GM18907 (cell line): Measurements from ENCODE around the gene ARHGAP5.

ENCODE experiments used
- ATAC-seq: cut with Tn5 transposase; IDR thresholded peaks from one replicate; pipeline ENCODE4 v1.9.1; 2021; ENCODE audit warnings: mild to moderate bottlenecking, moderate library complexity; ENCODE audit not compliant: unreplicated experiment

ARHGAP5 gene

DNA sequence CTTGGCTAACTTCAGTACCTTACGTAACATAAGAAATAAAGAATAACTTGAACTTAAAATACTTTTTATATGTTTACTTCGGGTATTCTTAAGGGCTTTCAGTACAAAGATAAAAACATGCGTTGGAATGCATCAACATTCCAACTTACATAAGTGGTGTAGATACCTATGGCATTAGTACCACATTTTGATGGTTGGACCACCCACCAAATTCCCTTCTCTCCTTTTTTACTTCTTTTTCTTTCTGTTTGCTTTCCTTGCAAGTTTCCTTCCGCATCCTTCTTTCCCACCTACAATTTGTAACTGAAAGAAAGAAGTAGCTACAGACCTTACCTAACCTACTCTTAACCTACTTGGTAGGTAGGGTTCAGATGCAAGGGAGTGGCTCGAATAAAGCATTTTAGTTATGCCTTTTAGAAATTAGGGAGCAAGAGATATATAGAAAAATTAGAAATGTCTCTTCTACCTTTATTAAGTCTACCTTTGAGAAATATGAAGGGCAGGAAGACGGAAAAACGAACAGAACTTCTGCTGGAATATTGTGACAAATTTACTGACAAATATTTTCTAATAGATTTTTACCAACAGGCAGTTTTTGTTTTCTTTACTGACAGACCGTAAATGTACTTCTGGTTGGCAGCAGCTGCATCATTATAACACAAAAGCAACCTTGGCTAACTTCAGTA is 2.1 kb upstream of the ARHGAP5 start:
- no peak for ATAC-seq

DNA sequence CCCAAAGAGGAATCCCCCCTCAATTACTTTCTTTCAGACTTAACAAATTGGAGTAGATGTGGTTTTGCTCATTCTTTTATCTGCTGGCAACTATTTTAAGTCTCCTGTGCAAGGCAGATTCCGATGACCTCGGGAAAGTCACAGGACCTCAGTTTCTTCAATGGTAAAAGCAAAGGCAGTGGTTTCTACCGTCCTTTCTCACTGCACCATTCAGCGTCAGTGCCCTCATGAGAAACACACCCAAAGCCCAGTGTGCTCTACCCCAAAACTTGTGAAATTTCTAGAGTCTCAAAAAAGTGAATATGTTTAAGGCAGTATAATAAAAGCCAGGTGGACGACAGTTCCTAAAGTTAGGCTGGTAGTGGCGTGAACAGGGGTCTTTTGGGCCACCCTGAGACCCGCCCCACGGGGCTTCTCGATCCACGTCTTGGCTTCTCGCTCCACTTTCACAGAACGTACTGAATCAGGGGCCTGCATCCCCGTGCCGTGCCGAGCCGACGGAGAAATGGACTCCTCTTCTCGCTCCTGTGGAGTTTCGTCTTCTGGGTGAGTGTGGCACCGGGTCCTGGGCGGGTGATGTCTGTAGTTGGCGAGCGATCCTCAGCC is 1.3 kb upstream of the ARHGAP5 start:
- ATAC-seq, result peak; percentile 39

DNA sequence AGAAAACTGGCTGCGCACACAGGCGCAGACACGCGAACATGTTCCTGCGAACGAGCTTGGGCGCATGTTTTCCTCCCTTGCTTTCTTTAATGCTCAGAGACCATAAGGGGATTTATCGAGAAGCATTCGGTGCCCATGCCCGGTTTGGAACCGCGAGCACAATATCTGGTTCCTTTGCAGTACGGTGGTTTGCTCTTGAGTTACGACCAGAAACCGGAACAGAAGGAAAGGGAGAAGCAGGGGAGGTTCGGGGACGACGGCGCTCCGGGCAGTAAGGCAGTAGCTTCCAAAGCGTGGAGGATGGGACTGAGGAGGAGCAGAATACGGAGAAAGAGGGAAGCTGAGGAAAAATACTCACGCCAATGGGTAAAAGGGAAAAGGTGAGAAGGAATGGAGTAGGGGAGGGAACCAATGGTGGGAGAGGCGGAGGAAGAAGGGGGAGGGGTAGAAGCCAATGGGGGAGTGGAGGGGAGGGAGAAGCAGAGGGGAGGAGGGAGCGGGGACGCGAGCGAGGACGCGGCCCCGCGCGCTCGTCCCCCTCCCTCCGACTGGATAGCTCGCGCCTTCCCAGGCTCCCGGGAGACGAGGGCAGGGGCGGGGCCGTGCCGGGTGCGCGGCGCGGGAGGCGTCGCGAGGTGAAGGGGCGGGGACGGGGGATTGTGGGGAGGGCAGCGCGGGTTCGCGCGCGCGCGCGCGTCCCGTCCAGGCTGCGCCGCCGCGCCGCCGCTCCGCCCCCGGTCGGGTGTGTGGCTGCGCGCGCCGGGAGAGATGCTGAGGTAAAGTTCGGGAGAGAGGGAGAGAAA is 625 bp upstream of the ARHGAP5 start:
- peak; percentile 54 for ATAC-seq

DNA sequence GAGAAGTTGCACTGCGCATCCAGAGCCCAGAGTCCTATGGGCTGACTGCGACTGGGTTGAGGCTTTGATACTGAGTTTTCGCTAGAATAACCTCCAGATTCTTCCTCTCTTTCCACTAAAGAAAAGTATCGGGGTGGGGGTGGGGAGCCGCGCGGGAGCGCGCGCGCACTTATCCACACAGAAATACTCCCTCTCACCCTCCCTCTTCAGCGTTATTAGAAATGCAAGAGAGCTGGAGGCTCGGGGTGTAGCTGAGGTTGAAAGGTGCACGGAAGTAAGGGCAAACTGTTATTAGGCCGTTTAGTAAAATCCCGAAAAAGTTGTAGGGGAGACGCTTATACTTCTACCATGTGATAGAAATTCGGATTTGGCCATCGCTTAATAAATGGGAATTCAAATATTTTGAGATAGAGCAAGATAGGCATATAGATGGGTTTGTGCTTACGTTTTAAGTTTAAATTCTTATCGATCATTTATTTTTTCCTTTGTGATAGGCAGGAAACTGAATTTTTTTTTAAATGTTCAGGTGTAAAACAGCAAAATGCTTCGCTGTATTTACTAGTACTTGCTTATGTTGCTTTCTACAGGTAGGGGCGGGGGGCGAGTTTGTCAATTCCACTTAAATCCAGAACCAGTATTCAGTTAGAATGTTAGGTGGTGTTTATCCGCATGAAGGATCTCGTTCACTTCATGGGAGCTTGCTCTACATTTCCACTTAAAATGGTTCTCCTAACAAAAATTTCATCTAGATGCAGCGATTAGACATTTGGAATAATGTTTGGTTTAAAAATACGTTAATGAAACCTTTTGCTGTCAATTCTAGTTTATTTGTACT is 1.1 kb downstream of the ARHGAP5 start:
- no peak for ATAC-seq

DNA sequence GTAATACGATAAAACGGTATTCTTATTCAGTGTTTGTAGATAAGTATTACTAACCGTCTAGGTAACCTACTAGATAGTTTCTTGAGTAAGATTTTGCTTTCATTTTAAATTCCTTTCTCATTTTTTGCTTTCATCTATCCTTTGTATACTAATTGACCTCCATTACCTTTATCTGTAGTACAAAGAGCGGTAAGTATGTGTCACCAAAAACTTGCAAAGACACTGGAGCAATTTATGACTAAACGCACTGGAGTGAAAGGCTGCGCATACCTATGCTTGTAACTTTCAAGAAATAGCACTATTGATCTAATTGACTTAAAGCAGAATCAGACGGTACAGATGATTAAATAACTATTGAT is 1.7 kb downstream of the ARHGAP5 start:
- no peak for ATAC-seq

DNA sequence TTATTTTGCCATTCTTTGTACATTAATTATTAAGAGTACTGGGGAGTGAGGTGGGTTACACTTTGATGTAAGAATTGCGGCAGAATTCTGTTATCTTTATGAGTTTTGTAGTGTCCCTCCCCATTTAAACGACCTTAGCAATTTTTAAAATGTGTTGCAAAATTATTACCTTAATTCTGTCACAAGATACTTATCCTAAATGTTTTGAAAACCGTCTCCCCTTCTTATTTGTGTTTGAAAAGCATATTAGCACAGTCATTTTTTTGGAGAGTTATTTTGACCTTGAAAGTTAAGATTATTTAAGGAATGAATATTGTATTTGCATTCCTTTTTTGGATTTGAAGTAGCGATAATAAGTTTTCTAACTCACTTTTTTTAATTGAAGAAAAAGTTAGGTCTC is 2.2 kb downstream of the ARHGAP5 start:
- no peak for ATAC-seq

DNA sequence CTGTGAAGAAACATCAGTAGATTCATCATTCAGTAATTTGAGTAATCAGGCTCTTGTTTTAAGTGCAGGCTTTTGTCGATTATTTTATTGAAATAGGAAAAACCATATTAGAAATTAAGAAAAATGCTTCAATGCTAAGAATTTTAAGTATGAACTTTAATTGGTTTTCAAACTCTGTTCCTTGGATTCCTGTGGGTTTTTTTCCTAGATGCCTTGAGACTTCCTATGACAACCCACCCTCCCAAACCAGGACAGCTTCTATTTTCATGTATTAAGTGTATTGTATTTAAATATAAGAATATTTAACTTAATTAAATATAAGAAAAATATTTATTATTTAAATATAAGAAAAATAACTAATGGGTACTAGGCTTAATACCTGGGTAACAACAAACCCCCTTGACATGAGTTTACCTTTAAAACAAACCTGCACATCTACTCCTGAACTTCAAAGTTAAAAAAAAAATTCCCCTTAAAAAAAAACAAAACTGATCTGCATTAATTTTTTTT is 3.0 kb downstream of the ARHGAP5 start:
- no peak for ATAC-seq

DNA sequence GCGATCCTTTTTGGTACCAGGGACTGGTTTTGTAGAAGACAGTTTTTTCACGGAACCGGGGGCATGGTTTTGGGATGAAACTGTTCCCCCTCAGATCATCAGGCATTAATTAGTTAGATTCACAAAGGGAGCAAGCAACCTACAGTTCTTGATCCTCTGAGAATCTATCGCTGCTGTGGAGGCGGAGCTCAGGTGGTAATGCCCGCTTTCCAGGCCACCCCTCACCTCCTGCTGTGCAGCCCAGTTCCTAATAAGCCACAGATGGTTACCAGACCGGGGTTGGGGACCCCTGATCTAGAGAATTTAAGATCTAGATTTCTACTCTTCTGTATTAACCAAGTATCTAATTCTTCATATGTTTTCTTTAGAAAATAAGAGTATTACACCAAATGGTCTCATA is 4.8 kb downstream of the ARHGAP5 start:
- ATAC-seq, result no peak

DNA sequence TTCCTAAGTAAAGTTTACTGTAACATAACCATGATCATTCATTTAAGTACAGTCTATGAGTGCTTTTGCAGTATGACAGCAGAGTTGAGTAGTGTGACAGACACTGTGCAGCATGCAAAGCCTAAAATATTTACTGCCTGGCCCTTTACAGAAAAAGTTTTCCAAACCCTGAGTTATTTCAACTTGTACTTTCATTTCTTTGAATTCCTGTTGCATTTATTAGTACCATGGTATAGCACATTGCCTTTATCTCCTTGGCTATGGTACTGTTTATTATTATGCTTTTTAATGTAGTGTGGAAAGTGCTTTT is 6.2 kb downstream of the ARHGAP5 start:
- ATAC-seq, result no peak

DNA sequence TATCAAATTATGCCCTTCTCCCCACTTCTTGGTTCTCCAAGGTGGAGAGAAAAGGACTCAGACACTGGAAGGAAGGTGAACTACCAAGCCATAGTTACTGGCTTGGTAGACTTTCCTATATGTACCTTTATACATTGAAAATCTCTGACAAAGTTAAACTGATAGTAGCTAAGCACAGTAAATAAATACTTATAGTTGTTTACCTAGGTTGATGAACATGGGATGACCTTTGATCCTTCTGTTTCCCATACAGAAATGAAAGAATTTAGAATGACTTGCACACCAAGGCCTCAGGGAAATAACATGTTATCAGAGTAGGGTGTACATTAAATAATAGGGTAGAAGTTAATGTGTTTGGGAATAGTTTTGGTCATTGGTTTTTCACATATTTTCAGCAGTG is 6.7 kb downstream of the ARHGAP5 start:
- no peak for ATAC-seq

DNA sequence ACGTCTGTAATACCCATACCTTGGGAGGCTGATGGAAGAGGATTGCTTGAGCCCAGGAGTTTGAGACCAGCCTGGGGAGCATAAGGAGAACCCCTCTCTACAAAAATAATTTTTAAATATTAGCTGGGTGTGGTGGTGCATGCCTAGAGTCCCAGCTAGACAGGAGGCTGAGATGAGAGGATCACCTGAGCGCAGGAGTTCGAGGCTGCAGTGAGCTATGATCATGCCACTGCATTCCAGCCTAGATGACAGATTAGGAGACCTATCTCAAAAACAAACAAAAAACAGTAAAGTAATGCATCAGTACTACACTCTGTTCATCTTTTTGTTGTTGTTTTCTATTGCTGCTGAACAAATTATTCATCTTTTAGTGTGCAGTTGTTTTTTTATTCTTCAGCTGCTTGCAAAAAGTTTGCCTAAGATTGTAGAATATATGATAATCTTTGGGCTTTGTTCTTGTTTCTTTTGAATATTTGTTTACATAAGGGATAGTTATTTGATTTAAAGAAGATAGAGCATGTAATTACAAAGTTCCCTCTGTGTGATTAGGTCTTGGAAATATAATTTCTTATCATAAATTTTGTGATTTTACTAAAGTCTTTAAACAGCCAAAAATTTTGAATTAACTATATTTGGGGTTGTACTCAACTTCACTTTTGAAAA is 8.2 kb downstream of the ARHGAP5 start:
- ATAC-seq, result no peak

DNA sequence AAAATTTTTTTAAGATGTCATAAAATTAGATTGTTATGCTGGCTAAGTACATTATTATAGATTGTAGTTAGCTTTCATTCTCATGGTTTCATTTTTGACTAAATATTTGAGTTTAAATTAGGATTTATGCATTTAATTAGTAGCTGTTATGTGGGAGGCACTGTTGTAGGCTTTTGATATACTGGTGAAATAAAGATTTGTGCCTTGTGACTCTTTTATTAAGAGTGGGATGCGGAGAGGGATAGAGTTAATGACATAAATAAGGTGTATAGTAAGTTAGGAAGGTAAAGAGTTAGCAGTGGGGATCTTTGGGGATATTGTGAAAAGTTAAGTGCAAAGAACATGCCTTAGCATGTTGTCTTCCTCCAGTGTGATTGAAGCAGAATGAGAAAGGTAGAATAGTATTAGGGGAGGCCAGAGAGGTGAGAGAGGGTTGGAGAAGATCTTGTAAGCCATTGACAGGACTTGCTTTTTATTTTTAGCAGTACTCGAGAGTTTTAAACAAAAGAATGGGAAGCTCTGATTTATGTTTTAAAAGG is 8.8 kb downstream of the ARHGAP5 start:
- ATAC-seq, result no peak

DNA sequence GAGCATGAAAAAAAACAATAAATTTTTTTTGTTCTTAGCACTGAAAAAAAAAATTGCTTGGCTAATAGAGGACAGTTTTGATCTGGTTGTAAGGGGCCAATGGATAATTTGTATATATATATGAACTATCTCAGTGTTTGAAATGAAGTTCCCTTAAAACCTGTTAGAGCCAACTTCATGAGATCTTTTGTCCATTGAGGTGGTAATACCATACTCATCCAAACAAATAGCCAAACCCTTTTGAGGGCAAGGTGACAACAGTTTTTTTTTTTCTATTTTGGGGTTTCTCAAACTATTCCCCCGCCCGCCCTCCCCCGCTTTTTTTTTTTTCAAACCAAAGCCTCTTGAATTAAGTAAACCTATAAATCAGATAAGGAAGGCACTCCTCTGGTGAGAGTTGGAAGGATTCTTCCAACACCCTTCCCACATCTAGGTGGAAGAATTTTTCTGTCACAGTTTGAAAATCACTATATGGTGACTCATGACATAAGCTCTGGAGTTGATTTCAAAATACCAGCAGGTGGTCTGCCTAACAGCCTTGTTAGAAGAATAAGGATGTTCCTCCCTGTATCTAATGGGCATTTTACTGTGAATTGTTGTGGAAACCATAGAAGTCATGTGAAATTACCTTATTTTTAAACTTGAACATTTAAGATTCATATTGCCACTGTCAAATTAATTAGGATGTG is 10.2 kb downstream of the ARHGAP5 start:
- ATAC-seq, result no peak

DNA sequence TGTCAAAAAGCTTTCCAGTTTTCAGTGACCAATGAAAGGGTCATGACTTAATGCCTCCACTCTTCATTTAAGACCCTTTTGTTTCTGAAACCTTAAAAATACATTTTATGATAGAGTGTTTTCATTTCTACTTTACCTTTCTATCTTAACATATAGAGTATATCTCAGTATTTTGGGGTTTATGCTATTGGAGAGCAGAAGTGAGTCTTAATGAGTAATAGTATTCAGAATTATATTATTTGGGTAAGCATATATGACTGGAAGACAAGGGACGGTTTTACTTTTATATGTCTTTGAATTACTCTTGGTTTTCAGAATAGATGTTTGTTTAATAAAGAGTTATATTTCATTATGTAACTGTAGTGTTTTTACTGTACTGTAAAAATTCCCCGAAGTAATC is 10.8 kb downstream of the ARHGAP5 start:
- no peak for ATAC-seq

DNA sequence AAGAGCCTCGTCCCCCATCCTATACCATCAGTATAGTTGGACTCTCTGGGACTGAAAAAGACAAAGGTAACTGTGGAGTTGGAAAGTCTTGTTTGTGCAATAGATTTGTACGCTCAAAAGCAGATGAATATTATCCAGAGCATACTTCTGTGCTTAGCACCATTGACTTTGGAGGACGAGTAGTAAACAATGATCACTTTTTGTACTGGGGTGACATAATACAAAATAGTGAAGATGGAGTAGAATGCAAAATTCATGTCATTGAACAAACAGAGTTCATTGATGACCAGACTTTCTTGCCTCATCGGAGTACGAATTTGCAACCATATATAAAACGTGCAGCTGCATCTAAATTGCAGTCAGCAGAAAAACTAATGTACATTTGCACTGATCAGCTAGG is 13.6 kb downstream of the ARHGAP5 start:
- no peak for ATAC-seq

DNA sequence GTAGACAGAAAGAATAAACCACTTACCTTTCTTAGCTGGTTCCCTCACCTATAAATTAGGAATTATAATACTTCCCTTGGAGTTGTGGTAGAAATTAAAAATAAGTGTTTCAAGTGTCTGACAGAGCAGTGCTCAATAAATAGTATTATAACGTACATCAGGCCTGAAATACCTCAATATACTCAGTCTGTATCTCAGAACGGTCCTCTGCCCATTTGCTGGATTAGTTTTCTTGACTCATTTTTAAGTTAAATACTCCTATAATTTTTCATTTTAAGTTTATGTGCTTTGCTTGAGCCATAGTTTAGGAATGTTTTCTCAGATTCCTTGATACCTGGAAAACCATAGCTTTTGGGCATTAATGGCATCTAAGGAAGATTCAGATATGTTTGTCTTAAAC is 22.4 kb downstream of the ARHGAP5 start:
- no peak for ATAC-seq

DNA sequence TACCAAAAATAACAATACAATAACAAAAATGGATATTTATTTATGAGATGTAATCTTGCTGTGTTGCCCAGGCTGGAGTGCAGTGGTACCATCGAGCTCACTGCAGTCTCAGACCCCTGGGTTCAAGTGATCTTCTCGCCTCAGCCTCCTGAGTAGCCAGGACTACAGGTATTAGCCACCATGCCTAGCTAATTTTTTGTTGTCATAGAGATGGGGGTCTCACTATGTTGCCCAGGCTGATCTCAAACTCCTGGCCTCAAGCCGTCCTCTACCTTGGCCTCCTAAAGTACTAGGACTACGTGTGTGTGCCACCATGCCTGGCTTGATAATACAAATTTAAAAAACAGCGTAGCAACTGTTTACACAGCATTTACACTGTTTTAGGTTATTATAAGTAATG is 23.1 kb downstream of the ARHGAP5 start:
- no peak for ATAC-seq

DNA sequence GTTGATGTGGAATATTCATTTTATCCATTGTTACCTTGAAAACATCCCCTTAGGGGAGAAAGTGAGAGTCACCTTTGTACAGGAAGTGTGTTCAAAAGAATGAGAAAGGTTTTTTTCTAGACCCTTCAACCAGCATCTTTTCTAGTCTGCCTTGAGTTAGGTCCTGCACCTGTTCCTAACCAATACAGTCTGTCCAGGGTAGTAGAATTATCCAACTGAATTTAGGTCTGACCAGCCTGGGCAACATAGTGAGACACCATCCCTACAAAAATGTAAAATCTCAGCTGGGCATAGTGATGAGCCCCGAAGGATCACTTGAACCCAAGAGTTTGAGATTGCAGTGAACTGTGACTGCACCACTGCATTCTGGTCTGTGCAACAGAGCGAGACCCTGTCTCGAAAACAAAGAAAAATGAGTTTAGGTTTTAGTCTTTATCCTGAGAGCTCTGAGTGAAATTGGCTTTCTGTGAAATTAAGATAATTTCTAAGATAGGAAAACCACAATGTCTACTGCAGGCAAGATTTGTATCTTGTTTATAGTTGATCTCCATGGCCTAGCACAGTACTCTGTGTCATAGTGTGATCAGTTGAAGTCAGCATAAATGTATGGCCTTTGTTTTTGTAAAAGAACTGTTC is 25.2 kb downstream of the ARHGAP5 start:
- peak; percentile 80 for ATAC-seq

DNA sequence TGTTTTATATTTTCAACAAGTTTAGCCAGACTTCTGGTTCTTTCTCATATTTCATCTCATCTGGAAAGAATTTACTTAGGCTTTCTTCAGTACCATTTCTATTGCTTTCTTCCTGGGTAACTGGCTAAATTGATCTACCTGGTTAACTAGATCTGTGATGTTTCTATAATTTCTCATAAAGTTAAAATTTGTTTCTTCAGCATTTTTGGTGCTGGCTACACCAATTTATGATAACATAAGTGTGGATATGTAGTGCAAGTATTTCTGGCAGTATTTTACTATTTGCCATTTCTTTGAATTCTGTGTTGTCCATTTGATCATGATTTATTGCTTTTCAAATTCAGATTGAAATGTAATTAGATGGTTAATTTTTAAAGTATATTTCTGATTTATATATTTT is 25.9 kb downstream of the ARHGAP5 start:
- no peak for ATAC-seq

DNA sequence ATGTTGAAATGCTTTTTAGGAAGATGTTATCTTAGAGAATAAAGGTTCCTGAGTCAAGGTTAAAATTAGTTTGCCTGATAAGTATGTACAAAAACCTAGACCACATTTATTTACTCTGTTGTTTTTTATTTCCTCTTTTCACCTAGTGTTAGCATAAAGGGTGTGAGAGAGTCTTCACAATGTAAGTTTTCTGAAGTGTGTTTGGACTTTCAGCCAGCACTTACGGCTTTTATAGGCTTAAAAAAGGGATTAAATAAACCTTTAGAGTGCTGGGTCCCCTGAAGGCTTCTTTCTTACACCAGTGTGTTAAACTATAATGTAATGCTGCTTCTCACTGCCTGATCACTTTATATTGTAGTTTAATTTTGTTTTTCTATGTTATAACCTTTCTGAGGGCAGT is 27.2 kb downstream of the ARHGAP5 start:
- ATAC-seq, result no peak
